Loucy (cell line): ENCODE measurements around the gene KDM4C.

ENCODE experiments used
- CTCF ChIP-seq: fragments of 200-600 bp; sonication (generic); conservative IDR thresholded peaks from 2 replicates; pipeline ENCODE4 v1.5.1; 2014; ENCODE audit warnings: mild to moderate bottlenecking, antibody characterized with exemption, low read length
- EZH2phosphoT487 ChIP-seq: fragments of 200-600 bp; IDR thresholded peaks from 2 replicates; pipeline ENCODE4 v1.6.1; 2018; ENCODE audit warnings: antibody characterized with exemption, mild to moderate bottlenecking, moderate library complexity, borderline replicate concordance

DNA sequence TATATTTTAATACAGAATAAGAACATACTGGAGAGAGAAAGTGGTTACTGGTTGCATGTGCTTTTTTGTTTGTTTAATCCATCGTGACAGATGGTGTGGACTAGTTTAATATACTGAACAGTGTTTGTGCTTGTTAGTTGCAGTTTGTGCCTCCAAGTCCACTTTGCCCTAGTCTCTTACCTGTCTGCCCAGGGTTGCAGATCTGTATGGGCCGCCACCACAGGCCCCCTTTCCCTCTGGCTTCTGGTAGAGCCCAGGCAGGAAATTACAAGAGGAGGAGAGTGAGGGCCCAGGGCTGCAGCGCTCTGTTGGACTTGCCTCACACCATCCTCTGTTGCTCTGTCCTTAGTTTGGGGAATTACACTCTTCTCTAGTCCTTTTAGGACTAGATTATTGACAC, 166.4 kb downstream of the KDM4C start:
- TF ChIP-seq CTCF (no peak), EZH2phosphoT487 (no peak)
